ENCODE measurements around the gene SIN3B. TPM values are rescaled to one million over a fixed set of nuclear protein-coding genes. Genes with fewer than 3 reads are reported as not detected.
A peak's percentile ranks its signal among the peaks of the same experiment; 100 is the strongest.

SIN3B gene
- total RNA-seq, 1 donor from 2014 or later = 59.8 TPM

DNA sequence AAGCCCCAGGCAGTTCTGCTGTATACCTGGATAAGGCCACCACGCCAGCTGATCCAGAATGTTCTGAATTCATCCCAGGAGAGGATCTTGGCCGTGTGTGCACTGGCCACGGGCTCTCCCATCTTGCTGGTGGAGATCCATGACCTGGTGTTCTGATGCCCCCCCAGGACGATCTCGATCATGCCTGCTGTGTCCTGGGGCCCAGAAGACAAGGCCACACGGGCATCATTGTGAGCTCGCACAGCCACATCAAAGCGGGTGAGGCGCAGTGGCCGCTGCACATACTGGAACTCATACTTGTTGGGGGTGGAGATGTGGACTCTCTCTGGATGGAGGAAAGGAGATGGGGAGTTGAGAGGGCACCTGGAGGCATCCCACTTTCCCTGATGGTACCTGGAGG, 99.7 kb downstream of the SIN3B start:
- H3K4me1 ChIP-seq = no peaks in the 10 kb centered on the region
- no peaks in the 10 kb centered on the region for H3K36me3 ChIP-seq
- H3K4me3 ChIP-seq = no peak overlapping the region
- H3K27ac ChIP-seq = no peak overlapping the region
- DNase-seq = peak; percentile 40
- intact Hi-C loops (cut with DNase I) = no loop called here
- H3K9me3 ChIP-seq = peaks cover 4% of the 10 kb centered on the region
- no peaks in the 10 kb centered on the region for H3K27me3 ChIP-seq
- no peak for ATAC-seq
- TF ChIP-seq, protein P1, sequence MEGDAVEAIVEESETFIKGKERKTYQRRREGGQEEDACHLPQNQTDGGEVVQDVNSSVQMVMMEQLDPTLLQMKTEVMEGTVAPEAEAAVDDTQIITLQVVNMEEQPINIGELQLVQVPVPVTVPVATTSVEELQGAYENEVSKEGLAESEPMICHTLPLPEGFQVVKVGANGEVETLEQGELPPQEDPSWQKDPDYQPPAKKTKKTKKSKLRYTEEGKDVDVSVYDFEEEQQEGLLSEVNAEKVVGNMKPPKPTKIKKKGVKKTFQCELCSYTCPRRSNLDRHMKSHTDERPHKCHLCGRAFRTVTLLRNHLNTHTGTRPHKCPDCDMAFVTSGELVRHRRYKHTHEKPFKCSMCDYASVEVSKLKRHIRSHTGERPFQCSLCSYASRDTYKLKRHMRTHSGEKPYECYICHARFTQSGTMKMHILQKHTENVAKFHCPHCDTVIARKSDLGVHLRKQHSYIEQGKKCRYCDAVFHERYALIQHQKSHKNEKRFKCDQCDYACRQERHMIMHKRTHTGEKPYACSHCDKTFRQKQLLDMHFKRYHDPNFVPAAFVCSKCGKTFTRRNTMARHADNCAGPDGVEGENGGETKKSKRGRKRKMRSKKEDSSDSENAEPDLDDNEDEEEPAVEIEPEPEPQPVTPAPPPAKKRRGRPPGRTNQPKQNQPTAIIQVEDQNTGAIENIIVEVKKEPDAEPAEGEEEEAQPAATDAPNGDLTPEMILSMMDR (IDR thresholded peaks at IDR 0.05) = no peak

Other genes starting within 250 kb of the SIN3B start
- 13.4 TPM for gene MED26, start 201.2 kb upstream of the SIN3B start, total RNA-seq
- 76.7 TPM for gene SMIM7, start 169.3 kb upstream of the SIN3B start, total RNA-seq
- gene TMEM38A, start 168.3 kb upstream of the SIN3B start, total RNA-seq = 5.1 TPM
- gene NWD1, start 109.6 kb upstream of the SIN3B start, total RNA-seq = 0.09 TPM
- gene F2RL3, start 59.6 kb downstream of the SIN3B start, total RNA-seq = 25.3 TPM
- 50.9 TPM for gene CPAMD8, start 197.4 kb downstream of the SIN3B start, total RNA-seq
- gene HAUS8, start 246.1 kb downstream of the SIN3B start, total RNA-seq = 8.1 TPM
- gene MYO9B, start 246.4 kb downstream of the SIN3B start, total RNA-seq = 137 TPM